Hepatocyte (in vitro differentiated cells): ENCODE results near the gene PPP1R1C.

ENCODE experiments used
- EZH2phosphoT487 ChIP-seq: fragments of 200-600 bp; sonication (generic); IDR thresholded peaks from one replicate; pipeline ENCODE4 v1.6.1; 2018; ENCODE audit warnings: antibody characterized with exemption, mild to moderate bottlenecking, low read depth, moderate library complexity; ENCODE audit not compliant: unreplicated experiment, severe bottlenecking
- TF ChIP-seq, protein P1 (sequence below): fragments of 200-600 bp; sonication (generic); IDR thresholded peaks from 2 replicates; pipeline ENCODE4 v1.5.1; 2016; ENCODE audit warnings: antibody characterized with exemption, mild to moderate bottlenecking; ENCODE audit not compliant: poor library complexity

DNA sequence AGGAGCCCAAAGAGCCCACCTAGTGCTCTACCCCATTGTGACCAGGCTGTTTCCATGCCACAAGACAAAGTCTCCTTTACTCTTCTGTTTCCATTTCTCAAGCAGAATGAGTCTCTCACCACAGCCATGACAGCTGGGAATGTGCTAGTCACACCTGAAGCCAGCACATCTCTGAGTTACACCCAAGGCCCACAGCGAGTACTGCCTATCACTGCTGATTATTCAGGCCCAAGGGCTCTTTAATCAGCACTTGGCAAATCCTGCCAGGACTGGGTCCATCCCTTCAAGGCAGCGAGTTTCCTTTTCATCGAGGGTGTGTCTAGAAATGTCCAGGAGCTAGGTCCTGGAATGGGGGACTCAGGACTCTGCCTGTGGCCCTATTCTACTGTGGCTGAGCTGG is 14.6 kb upstream of the PPP1R1C start:
- TF ChIP-seq, protein P1, sequence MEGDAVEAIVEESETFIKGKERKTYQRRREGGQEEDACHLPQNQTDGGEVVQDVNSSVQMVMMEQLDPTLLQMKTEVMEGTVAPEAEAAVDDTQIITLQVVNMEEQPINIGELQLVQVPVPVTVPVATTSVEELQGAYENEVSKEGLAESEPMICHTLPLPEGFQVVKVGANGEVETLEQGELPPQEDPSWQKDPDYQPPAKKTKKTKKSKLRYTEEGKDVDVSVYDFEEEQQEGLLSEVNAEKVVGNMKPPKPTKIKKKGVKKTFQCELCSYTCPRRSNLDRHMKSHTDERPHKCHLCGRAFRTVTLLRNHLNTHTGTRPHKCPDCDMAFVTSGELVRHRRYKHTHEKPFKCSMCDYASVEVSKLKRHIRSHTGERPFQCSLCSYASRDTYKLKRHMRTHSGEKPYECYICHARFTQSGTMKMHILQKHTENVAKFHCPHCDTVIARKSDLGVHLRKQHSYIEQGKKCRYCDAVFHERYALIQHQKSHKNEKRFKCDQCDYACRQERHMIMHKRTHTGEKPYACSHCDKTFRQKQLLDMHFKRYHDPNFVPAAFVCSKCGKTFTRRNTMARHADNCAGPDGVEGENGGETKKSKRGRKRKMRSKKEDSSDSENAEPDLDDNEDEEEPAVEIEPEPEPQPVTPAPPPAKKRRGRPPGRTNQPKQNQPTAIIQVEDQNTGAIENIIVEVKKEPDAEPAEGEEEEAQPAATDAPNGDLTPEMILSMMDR = no peak
- no peak for TF ChIP-seq EZH2phosphoT487
